OCI-LY7 (cell line): ENCODE data around the gene SV2B. TPM values are rescaled to one million over a fixed set of nuclear protein-coding genes. Genes with fewer than 3 reads are reported as not detected.

ENCODE experiments used
- BruUV-seq: library from RNA; stranded (reverse); fragments of 400-500 nt; replicated peaks from 2 replicates; lab custom pipeline; 2021; lab: Mats Ljungman, UMichigan
- CTCF ChIA-PET: fragments of 300-600 bp; sonication (Branson Sonifier 250); formaldehyde crosslinking; loops from one replicate; lab custom pipeline; 2022; ENCODE audit warnings: antibody characterized with exemption; ENCODE audit not compliant: unreplicated experiment; lab: Charles Lee
- POLR2A ChIA-PET: fragments of 300-600 bp; sonication (Branson Sonifier 250); formaldehyde crosslinking; loops from one replicate; lab custom pipeline; 2022; ENCODE audit warnings: antibody characterized with exemption; lab: Charles Lee
- DNase-seq: peaks from one replicate; pipeline ENCODE4 v3.0.0-alpha.2; 2015; ENCODE audit warnings: low spot score
- H2AFZ ChIP-seq: fragments of 200-600 bp; sonication (generic), shearing (Covaris generic); 2 replicates; pipeline ENCODE4 v1.6.1; 2014; ENCODE audit warnings: mild to moderate bottlenecking, antibody characterized with exemption, low read length, moderate library complexity
- H3K27ac ChIP-seq: fragments of 200-600 bp; sonication (generic); 2 replicates; pipeline ENCODE4 v1.5.1; 2014; ENCODE audit warnings: mixed run types, low read depth, mild to moderate bottlenecking, moderate library complexity, low read length, inconsistent platforms; ENCODE audit not compliant: poor library complexity, severe bottlenecking
- H3K36me3 ChIP-seq: fragments of 200-600 bp; sonication (generic); 2 replicates; pipeline ENCODE4 v1.6.1; 2014; ENCODE audit warnings: mild to moderate bottlenecking, antibody characterized with exemption, low read length, moderate library complexity, mixed read lengths; ENCODE audit not compliant: insufficient read depth
- H3K4me1 ChIP-seq: fragments of 200-600 bp; sonication (generic); 2 replicates; pipeline ENCODE4 v1.5.1; 2014; ENCODE audit warnings: mild to moderate bottlenecking, low read length; ENCODE audit not compliant: insufficient read depth, poor library complexity, severe bottlenecking
- H3K4me2 ChIP-seq: fragments of 200-600 bp; sonication (generic); 2 replicates; pipeline ENCODE4 v1.6.1; 2014; ENCODE audit warnings: mild to moderate bottlenecking, low read length
- H3K4me3 ChIP-seq: fragments of 200-600 bp; sonication (generic); 2 replicates; pipeline ENCODE4 v1.5.1; 2014; ENCODE audit warnings: mild to moderate bottlenecking, low read depth, low read length; ENCODE audit not compliant: poor library complexity, severe bottlenecking
- H3K79me2 ChIP-seq: fragments of 200-600 bp; sonication (generic); 2 replicates; pipeline ENCODE4 v1.6.1; 2016; ENCODE audit warnings: low read depth, mild to moderate bottlenecking, low read length, moderate library complexity, mixed read lengths; ENCODE audit not compliant: insufficient read depth
- H3K9me2 ChIP-seq: fragments of 200-600 bp; sonication (generic); 2 replicates; pipeline ENCODE4 v1.6.1; 2016; ENCODE audit warnings: mild to moderate bottlenecking, low read length, mixed read lengths; ENCODE audit not compliant: insufficient read depth
- H3K9me3 ChIP-seq: fragments of 200-600 bp; sonication (generic); 2 replicates; pipeline ENCODE4 v1.6.1; 2014; ENCODE audit warnings: mild to moderate bottlenecking, mixed run types, low read length, mixed read lengths
- H4K20me1 ChIP-seq: fragments of 200-600 bp; sonication (generic); 2 replicates; pipeline ENCODE4 v1.6.1; 2014; ENCODE audit warnings: mild to moderate bottlenecking, antibody characterized with exemption, low read length, moderate library complexity, mixed read lengths; ENCODE audit not compliant: insufficient read depth
- CTCF ChIP-seq: fragments of 200-600 bp; sonication (generic); conservative IDR thresholded peaks from 2 replicates; pipeline ENCODE4 v1.5.1; 2014; ENCODE audit warnings: mild to moderate bottlenecking, antibody characterized with exemption, low read length, moderate library complexity, mixed read lengths
- EZH2phosphoT487 ChIP-seq: fragments of 200-600 bp; sonication (generic); IDR thresholded peaks from 2 replicates; pipeline ENCODE4 v1.6.1; 2018; ENCODE audit warnings: low read depth, borderline replicate concordance, mild to moderate bottlenecking, mixed run types, antibody characterized with exemption, low read length, moderate library complexity, mixed read lengths
- intact Hi-C: fragments of 100-400 bp; cut with micrococcal nuclease; formaldehyde crosslinking; loops from one replicate; pipeline ENCODE4 v1.10.0; 2022; ENCODE audit not compliant: unreplicated experiment
- total RNA-seq, 2 experiments: library from RNA; depleted of rRNA in 1 of 2; stranded (reverse); fragments of >200 nt in 1 of 2; shearing (Covaris generic) in 1 of 2; gene quantifications; 2 replicates each; pipeline ENCODE4 v1.2.3, GENCODE V29; 2014 to 2022

Gene SV2B
- total RNA-seq, 2 experiments from 2014 or later = 0.15 TPM; not detected in 1

GRCh38 chr15:91243826-91244225 lies 143.8 kb downstream of the SV2B start:
- no peaks in the 10 kb centered on the region for H3K9me2 ChIP-seq
- no peak overlapping the region for H3K4me3 ChIP-seq
- H3K4me1 ChIP-seq = no peaks in the 10 kb centered on the region
- no peaks in the 10 kb centered on the region for H3K36me3 ChIP-seq
- TF ChIP-seq CTCF = no peak
- TF ChIP-seq EZH2phosphoT487 = no peak
- POLR2A ChIA-PET = no interaction called here
- BruUV-seq = no TSS peak
- H3K4me2 ChIP-seq = no peak overlapping the region
- no peaks in the 10 kb centered on the region for H3K9me3 ChIP-seq
- CTCF ChIA-PET = no interaction called here
- H3K27ac ChIP-seq = no peak overlapping the region
- intact Hi-C loops = no loop called here
- H3K79me2 ChIP-seq = no peaks in the 10 kb centered on the region
- no peaks in the 10 kb centered on the region for H4K20me1 ChIP-seq
- H2AFZ ChIP-seq = no peak overlapping the region
- no peak for DNase-seq

- no peaks in the 10 kb centered on the region for H4K20me1 ChIP-seq
- no peak overlapping the region for H2AFZ ChIP-seq
- no peaks in the 10 kb centered on the region for H3K79me2 ChIP-seq
- BruUV-seq = no TSS peak
- H3K27ac ChIP-seq = no peak overlapping the region
- H3K36me3 ChIP-seq = no peaks in the 10 kb centered on the region
- intact Hi-C loops = no loop called here
- H3K9me2 ChIP-seq = no peaks in the 10 kb centered on the region
- POLR2A ChIA-PET = no interaction called here
- H3K4me1 ChIP-seq = no peaks in the 10 kb centered on the region
- no peak overlapping the region for H3K4me2 ChIP-seq
- CTCF ChIA-PET = no interaction called here
- H3K9me3 ChIP-seq = no peaks in the 10 kb centered on the region
- DNase-seq = no peak
- H3K4me3 ChIP-seq = no peak overlapping the region
- TF ChIP-seq CTCF (no peak), EZH2phosphoT487 (no peak)
These were observed 144.9 kb downstream of the SV2B start for GRCh38 chr15:91244919-91245318.

GRCh38 chr15:91246998-91247397 lies 146.9 kb downstream of the SV2B start:
- Histone ChIP-seq H3K36me3 (no peaks in the 10 kb centered on the region), H3K79me2 (no peaks in the 10 kb centered on the region), H3K9me2 (no peaks in the 10 kb centered on the region), H3K9me3 (no peaks in the 10 kb centered on the region), H3K4me3 (no peak overlapping the region), H2AFZ (no peak overlapping the region), H4K20me1 (no peaks in the 10 kb centered on the region), H3K4me2 (no peak overlapping the region), H3K4me1 (no peaks in the 10 kb centered on the region), H3K27ac (no peak overlapping the region)
- no peak for DNase-seq
- intact Hi-C loops = no loop called here
- TF ChIP-seq CTCF (no peak), EZH2phosphoT487 (no peak)
- ChIA-PET CTCF (interaction anchor here (0.6 kb wide), 1 partner anchor 943 kb away, joined by 14 read pairs; no protein-coding TSS in a partner anchor), POLR2A (interaction anchor here (1.1 kb wide), 1 partner anchor 9 kb away, joined by 5 read pairs; no protein-coding TSS in a partner anchor)
- no TSS peak for BruUV-seq
